MM.1S (cell line): ENCODE measurements around the gene CACNG7.

ENCODE experiments used
- CTCF ChIP-seq: fragments of 300-600 bp; sonication (generic); IDR thresholded peaks from 2 replicates; pipeline ENCODE4 v1.5.1; 2016; ENCODE audit warnings: antibody characterized with exemption, low read length, mixed read lengths
- EZH2 ChIP-seq: fragments of 300-600 bp; sonication (generic); optimal IDR thresholded peaks from 2 replicates; pipeline ENCODE3; 2017; ENCODE audit warnings: low read depth, mild to moderate bottlenecking, antibody characterized with exemption, low read length, mixed read lengths

DNA sequence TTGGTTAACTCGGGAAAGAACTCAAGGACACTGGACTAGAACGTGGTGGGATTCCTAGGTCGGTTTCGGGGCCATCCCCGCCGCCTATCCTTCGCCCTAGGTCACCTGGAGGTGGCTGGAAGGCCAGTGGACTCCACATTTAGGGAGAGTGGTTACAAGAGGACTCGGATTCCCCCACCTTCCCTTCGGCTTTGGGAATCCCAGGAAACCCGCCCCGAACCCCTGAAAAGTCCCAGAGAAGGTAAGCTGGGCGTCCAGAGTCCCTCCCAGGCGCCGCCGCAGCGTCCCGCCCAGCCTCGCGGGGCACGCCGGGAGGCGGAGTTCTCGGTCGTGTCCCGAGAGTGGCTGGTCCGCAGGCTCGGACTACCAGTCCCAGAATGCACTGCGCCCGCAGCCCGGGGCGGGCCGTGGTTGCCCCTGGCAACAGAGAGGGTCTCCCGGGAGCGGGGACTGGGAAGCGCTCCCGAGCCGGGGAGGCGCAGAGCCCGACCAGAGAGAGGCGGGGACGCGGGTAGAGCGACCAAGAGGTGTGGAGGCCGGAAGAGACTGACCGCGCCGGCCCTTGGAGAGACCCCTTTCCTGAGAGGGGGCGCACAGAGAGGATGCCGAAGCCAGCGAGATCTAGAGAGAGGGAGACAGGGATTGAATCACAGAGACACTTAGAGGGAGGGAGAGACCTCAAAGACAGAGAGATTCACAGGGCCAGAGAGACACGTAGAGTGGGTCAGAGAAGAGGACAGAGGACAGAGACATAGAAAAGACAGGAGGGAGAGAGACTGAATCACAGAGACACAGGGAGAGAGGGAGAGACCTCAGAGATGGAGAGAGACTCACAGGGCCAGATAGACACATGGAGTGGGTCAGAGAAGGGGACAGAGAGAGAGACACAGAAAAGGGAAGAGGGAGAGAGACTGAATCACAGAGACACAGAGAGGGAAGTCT is 29.7 kb upstream of the CACNG7 start:
- TF ChIP-seq CTCF (no peak), EZH2 (no peak)
